DMS53 (cell line): ENCODE results near the gene ALAD.
"Not testable (repeated sequence)": the region's sequence is repeated elsewhere in the genome, so short reads cannot be mapped to it uniquely, and the experiment has no call there.

Source experiments
- DNase-seq: peaks from one replicate; lab custom pipeline; 2025; lab: John Stamatoyannopoulos, UW

The ALAD gene

GRCh38 chr9:113401027-113401792, at the start of gene ALAD:
Gene ALAD (minus strand): TSS chr9:113401284. CDS start chr9:113393559, 7,725 bp downstream.
- DNase-seq: peak; percentile 98

GRCh38 chr9:113449376-113449775, 48.3 kb upstream of the ALAD start:
- DNase-seq: no peak

GRCh38 chr9:113446323-113446740, 45.2 kb upstream of the ALAD start:
- peak; percentile 68 for DNase-seq

- DNase-seq: no peak
Observed at GRCh38 chr9:113444736-113445135, 43.7 kb upstream of the ALAD start.

- DNase-seq: not testable (repeated sequence)
Observed at GRCh38 chr9:113437716-113438115, 36.6 kb upstream of the ALAD start.

- no peak for DNase-seq
Observed at GRCh38 chr9:113436728-113437515, 35.8 kb upstream of the ALAD start.

GRCh38 chr9:113431191-113431590, 30.1 kb upstream of the ALAD start:
- DNase-seq: no peak

- DNase-seq: no peak
Observed at GRCh38 chr9:113428062-113428615, 27.1 kb upstream of the ALAD start.

- no peak for DNase-seq
Observed at GRCh38 chr9:113427629-113428028, 26.5 kb upstream of the ALAD start.

- no peak for DNase-seq
Observed at GRCh38 chr9:113426701-113427100, 25.6 kb upstream of the ALAD start.

- DNase-seq: no peak
Observed at GRCh38 chr9:113425072-113425471, 24.0 kb upstream of the ALAD start.

- DNase-seq: no peak
Observed at GRCh38 chr9:113421726-113422125, 20.6 kb upstream of the ALAD start.

- DNase-seq: no peak
Observed at GRCh38 chr9:113417370-113417769, 16.3 kb upstream of the ALAD start.

- DNase-seq: no peak
Observed at GRCh38 chr9:113416149-113416721, 15.2 kb upstream of the ALAD start.

GRCh38 chr9:113410207-113410864, 9.3 kb upstream of the ALAD start, which contains the start of the genes C9orf43 and POLE3:
Gene C9orf43 (plus strand): TSS chr9:113410747. CDS start chr9:113413494, 2,747 bp downstream.
Gene POLE3 (minus strand): TSS chr9:113410675. CDS start chr9:113410293, 382 bp downstream.
- peak; percentile 96 for DNase-seq

GRCh38 chr9:113409883-113410206, 8.8 kb upstream of the ALAD start:
- no peak for DNase-seq

- DNase-seq: peak; percentile 32
Observed at GRCh38 chr9:113409481-113409880, 8.4 kb upstream of the ALAD start.

- DNase-seq: peak; percentile 77
Observed at GRCh38 chr9:113406873-113407511, 5.9 kb upstream of the ALAD start.

- not testable (repeated sequence) for DNase-seq
Observed at GRCh38 chr9:113406353-113406752, 5.3 kb upstream of the ALAD start.

GRCh38 chr9:113403646-113404045, 2.6 kb upstream of the ALAD start:
- no peak for DNase-seq

GRCh38 chr9:113399646-113400200, 1.4 kb downstream of the ALAD start:
- DNase-seq: peak; percentile 56
